ENCODE results near the gene ENDOD1.

- no peak for TF ChIP-seq RAD21 (conservative IDR thresholded peaks at IDR 0.05 in 1 of 2, IDR thresholded peaks at IDR 0.05 in 1 of 2)
- no peak for TF ChIP-seq CTCF (IDR thresholded peaks at IDR 0.05)
- TF ChIP-seq POLR2A (IDR thresholded peaks at IDR 0.05; ENCODE audit: low read length): no peak
- TF ChIP-seq NR3C1 (IDR thresholded peaks at IDR 0.05): no peak
- TF ChIP-seq MAX (IDR thresholded peaks at IDR 0.05): no peak
- no peak for TF ChIP-seq TP53 (CRISPR knock-in tag; IDR thresholded peaks at IDR 0.05)
- no peak for TF ChIP-seq EP300 (IDR thresholded peaks at IDR 0.05)
- TF ChIP-seq JUN (IDR thresholded peaks at IDR 0.05): no peak
Observed at GRCh38 chr11:95119361-95120060, 29.9 kb downstream of the ENDOD1 start.

Data from A549 (cell line).